Transverse colon (tissue), 4 donors: Measurements from ENCODE around the gene ALDH4A1. TPM values are rescaled to one million over a fixed set of nuclear protein-coding genes. Genes with fewer than 3 reads are reported as not detected.
A peak's percentile ranks its signal among the peaks of the same experiment; 100 is the strongest.

Experiments used
- DNase-seq: peaks from one replicate; pipeline ENCODE4 v3.0.0-alpha.2; 2019
- H3K27ac ChIP-seq, 4 donors: fragments of 200-600 bp; sonication (generic); 2 replicates each; pipeline ENCODE4 v1.5.1; 2016 to 2018; ENCODE audit warnings: inconsistent platforms in 4 of 4
- H3K27me3 ChIP-seq: fragments of 200-600 bp; sonication (generic); 2 replicates; pipeline ENCODE4 v1.5.1; 2017; ENCODE audit warnings: inconsistent platforms
- H3K36me3 ChIP-seq, 4 donors: fragments of 200-600 bp; sonication (generic); 2 replicates each; pipeline ENCODE4 v1.5.1; 2017 to 2019; ENCODE audit warnings: inconsistent platforms in 4 of 4
- H3K4me1 ChIP-seq, 4 donors: fragments of 200-600 bp; sonication (generic); 2 replicates each; pipeline ENCODE4 v1.5.1; 2017 to 2020; ENCODE audit warnings: inconsistent platforms in 4 of 4
- H3K4me3 ChIP-seq, 4 donors: fragments of 200-600 bp; sonication (generic); 1 replicate in 1 of 4; 2 replicates in 3 of 4; pipeline versions ENCODE4 v1.5.1 to v1.6.1; 2017 to 2019; ENCODE audit warnings: inconsistent platforms in 4 of 4
- H3K9me3 ChIP-seq, 2 donors: fragments of 200-600 bp; sonication (generic); 2 replicates each; pipeline ENCODE4 v1.5.1; 2017 to 2019; ENCODE audit warnings: inconsistent platforms in 2 of 2
- CTCF ChIP-seq, 5 experiments: fragments of 200-600 bp in 3 of 5; fragments of 450-650 bp in 2 of 5; sonication (generic) in 3 of 5; IDR thresholded peaks; 1 replicate in 2 of 5; 2 replicates in 3 of 5; pipeline ENCODE4 v1.5.1; 2016 to 2017; ENCODE audit warnings: antibody characterized with exemption in 5 of 5, inconsistent platforms in 3 of 5, mild to moderate bottlenecking in 2 of 5, moderate library complexity in 1 of 5
- EP300 ChIP-seq: sonication (generic); formaldehyde crosslinking; IDR thresholded peaks from one replicate; pipeline ENCODE4 v1.6.1; 2017; ENCODE audit warnings: antibody characterized with exemption, low read depth
- POLR2A ChIP-seq: fragments of 450-650 bp; IDR thresholded peaks from one replicate; pipeline ENCODE4 v1.6.1; 2016; ENCODE audit warnings: antibody characterized with exemption, mild to moderate bottlenecking, moderate library complexity
- POLR2AphosphoS5 ChIP-seq, 3 donors: sonication (generic); formaldehyde crosslinking; IDR thresholded peaks; one replicate each; pipeline ENCODE4 v1.6.1; 2016; ENCODE audit warnings: antibody characterized with exemption in 3 of 3
- WGBS, 2 donors: methylation state at CpG; one replicate each; pipeline ENCODE4 v1.1.5; 2018; ENCODE audit warnings: low coverage in 1 of 2; 5-methylcytosine and 5-hydroxymethylcytosine counted together
- in situ Hi-C, 4 donors: fragments of 200-750 bp; cut with MboI; loops; one replicate each; pipeline versions ENCODE4 v1.15.0 to v1.15.1; 2017; ENCODE audit warnings: low sequenced_read_pairs in 3 of 4, low pct_ligation_motif_present in 1 of 4, low pct_unique_long_range_greater_than_20kb in 1 of 4
- intact Hi-C: fragments of 100-400 bp; cut with DNase I; formaldehyde crosslinking; loops from one replicate; pipeline ENCODE4 v1.15.1; 2023; ENCODE audit warnings: low total_unique reads
- total RNA-seq, 4 donors: library from RNA; depleted of rRNA; stranded (reverse); fragments of >200 nt; gene quantifications; one replicate each; pipeline ENCODE4 v1.1.0, GENCODE V29; 2016

Gene ALDH4A1
- total RNA-seq, 4 donors from 2014 or later: 3.8 to 6.0 (median 4.8) TPM

GRCh38 chr1:18917071-18917799 is 14.9 kb upstream of the ALDH4A1 start:
- Histone ChIP-seq H3K27me3 (no peaks in the 10 kb centered on the region), H3K4me1 (peaks cover 6 to 16% (median 11%) of the 10 kb centered on the region in 4 donors), H3K36me3 (no peaks in the 10 kb centered on the region), H3K27ac (no peak overlapping the region), H3K4me3 (no peak overlapping the region), H3K9me3 (no peaks in the 10 kb centered on the region)
- TF ChIP-seq POLR2AphosphoS5 (IDR thresholded peaks at IDR 0.05) (no peak), POLR2A (no peak), CTCF (IDR thresholded peaks at IDR 0.05) (no peak), EP300 (no peak)
- in situ Hi-C loops (loop anchor here in 2 of 4 donors (10.0 to 25.0 kb wide), 2 partner anchors 58 to 320 kb away; no protein-coding TSS in a partner anchor), intact Hi-C loops (no loop called here)
- DNase-seq: no peak
- 87 to 91% methylated on average over 3 to 30 of the region's 30 CpGs for WGBS, 2 donors

GRCh38 chr1:18915341-18915740 is 13.0 kb upstream of the ALDH4A1 start:
- Histone ChIP-seq H3K4me1 (peaks cover 0 to 8% (median 5%) of the 10 kb centered on the region in 4 donors), H3K4me3 (no peak overlapping the region), H3K27me3 (no peaks in the 10 kb centered on the region), H3K9me3 (no peaks in the 10 kb centered on the region), H3K27ac (no peak overlapping the region), H3K36me3 (peaks cover 0 to 4% (median 0%) of the 10 kb centered on the region in 4 donors)
- TF ChIP-seq EP300 (no peak), POLR2AphosphoS5 (IDR thresholded peaks at IDR 0.05) (no peak), POLR2A (no peak), CTCF (IDR thresholded peaks at IDR 0.05) (no peak)
- in situ Hi-C loops (loop anchor here in 2 of 4 donors (10.0 to 25.0 kb wide), 2 partner anchors 59 to 322 kb away; no protein-coding TSS in a partner anchor), intact Hi-C loops (no loop called here)
- no peak for DNase-seq
- 88% methylated on average over 7 of the region's 7 CpGs; no CpG with 5 or more reads in 1 of the 2 donors for WGBS, 2 donors

- WGBS, 2 donors: 33% methylated on average over 22 of the region's 22 CpGs; no CpG with 5 or more reads in 1 of the 2 donors
- Histone ChIP-seq H3K4me3 (no peak overlapping the region), H3K27ac (peak overlapping the region; percentile 42 to 66 (median 56)), H3K4me1 (peaks cover 0 to 8% (median 5%) of the 10 kb centered on the region in 4 donors), H3K9me3 (no peaks in the 10 kb centered on the region), H3K36me3 (peaks cover 0 to 4% (median 0%) of the 10 kb centered on the region in 4 donors), H3K27me3 (no peaks in the 10 kb centered on the region)
- TF ChIP-seq CTCF (IDR thresholded peaks at IDR 0.05): peak; percentile 91 to 97 (median 93)
- TF ChIP-seq POLR2A: no peak
- peak; percentile 85 for DNase-seq
- intact Hi-C loops (no loop called here), in situ Hi-C loops (loop anchor here in 2 of 4 donors (10.0 to 25.0 kb wide), 2 partner anchors 62 to 324 kb away; no protein-coding TSS in a partner anchor)
Observed at GRCh38 chr1:18913065-18913835, 10.9 kb upstream of the ALDH4A1 start.

- H3K27me3 ChIP-seq: no peaks in the 10 kb centered on the region
- peaks cover 0 to 4% (median 0%) of the 10 kb centered on the region in 4 donors for H3K36me3 ChIP-seq
- H3K27ac ChIP-seq: no peak overlapping the region
- H3K4me3 ChIP-seq: no peak overlapping the region
- TF ChIP-seq POLR2A: no peak
- no peak for TF ChIP-seq POLR2AphosphoS5 (IDR thresholded peaks at IDR 0.05)
- no peak for TF ChIP-seq CTCF (IDR thresholded peaks at IDR 0.05)
- TF ChIP-seq EP300: no peak
- in situ Hi-C loops (loop anchor here in 2 of 4 donors (10.0 to 25.0 kb wide), 2 partner anchors 62 to 325 kb away; no protein-coding TSS in a partner anchor), intact Hi-C loops (no loop called here)
- H3K4me1 ChIP-seq: peaks cover 0 to 8% (median 7%) of the 10 kb centered on the region in 4 donors
- no peak for DNase-seq
- 91 to 100% methylated on average over 1 to 3 of the region's 3 CpGs for WGBS, 2 donors
- H3K9me3 ChIP-seq: no peaks in the 10 kb centered on the region
Observed at GRCh38 chr1:18912550-18912949, 10.2 kb upstream of the ALDH4A1 start.
